Right ventricle myocardium inferior (tissue), 1 donor: ENCODE results near the gene OSGIN1. TPM values are rescaled to one million over a fixed set of nuclear protein-coding genes. Genes with fewer than 3 reads are reported as not detected.
"Not testable (repeated sequence)": the region's sequence is repeated elsewhere in the genome, so short reads cannot be mapped to it uniquely, and the experiment has no call there.

Source experiments
- ATAC-seq: fragments of 200-7000 bp; cut with Tn5 transposase; one replicate; pipeline ENCODE4 v1.9.1; 2020; ENCODE audit warnings: mild to moderate bottlenecking, moderate library complexity
- DNase-seq: peaks from one replicate; pipeline ENCODE4 v3.0.0; 2021; ENCODE audit errors: missing footprints
- intact Hi-C: fragments of 100-400 bp; cut with DNase I; formaldehyde crosslinking; loops from one replicate; pipeline ENCODE4 v1.11.0; 2022
- total RNA-seq: library from RNA; stranded (reverse); fragmentation: NEBNext Ultra II Directional; extraction: Animal tissue kit (Norgen Biotek cat#: 25700); gene quantifications from one replicate; pipeline ENCODE4 v1.2.1, GENCODE V29; 2021
- donor health status: DM: no; HTN: yes; CAD: no; lungs with severe emphysema.

OSGIN1 gene
- total RNA-seq, 1 donor from 2014 or later, result 8.2 TPM

- intact Hi-C loops, result no loop called here
- no peak for DNase-seq
These were observed 14.8 kb upstream of the OSGIN1 start for GRCh38 chr16:83937922-83938885.

DNA sequence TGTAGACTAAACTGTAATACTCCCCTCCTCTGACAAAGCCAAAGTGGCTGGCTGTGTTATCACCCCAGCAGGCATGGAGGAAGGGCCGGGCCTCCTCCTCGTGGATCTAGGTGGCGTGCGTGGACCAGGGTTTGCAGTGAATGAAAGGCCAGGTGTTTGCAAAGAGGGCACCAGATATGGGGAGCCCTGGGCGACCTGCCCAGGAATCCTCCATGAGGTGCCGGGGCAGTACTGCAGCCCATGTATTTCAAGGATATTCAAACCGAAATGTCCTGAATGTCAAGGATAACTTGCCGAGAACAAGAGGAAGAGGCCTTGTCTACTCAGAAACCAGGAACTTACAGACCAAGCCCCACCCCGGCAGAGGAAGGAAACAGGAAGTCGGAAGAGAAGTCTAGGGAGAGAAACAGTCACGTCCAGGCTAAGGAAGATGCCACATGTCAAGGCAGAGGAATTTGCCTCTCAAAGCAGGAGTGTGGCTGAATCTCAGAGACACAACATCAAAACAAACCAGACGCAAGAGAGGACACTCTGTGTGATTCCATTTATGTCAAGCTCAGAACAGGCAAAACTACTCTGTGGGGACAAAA is 13.7 kb upstream of the OSGIN1 start:
- DNase-seq, result no peak
- ATAC-seq, result no peak
- intact Hi-C loops, result no loop called here

More at GRCh38 chr16:83937922-83938885, 14.8 kb upstream of the OSGIN1 start:
- ATAC-seq, result no peak

DNA sequence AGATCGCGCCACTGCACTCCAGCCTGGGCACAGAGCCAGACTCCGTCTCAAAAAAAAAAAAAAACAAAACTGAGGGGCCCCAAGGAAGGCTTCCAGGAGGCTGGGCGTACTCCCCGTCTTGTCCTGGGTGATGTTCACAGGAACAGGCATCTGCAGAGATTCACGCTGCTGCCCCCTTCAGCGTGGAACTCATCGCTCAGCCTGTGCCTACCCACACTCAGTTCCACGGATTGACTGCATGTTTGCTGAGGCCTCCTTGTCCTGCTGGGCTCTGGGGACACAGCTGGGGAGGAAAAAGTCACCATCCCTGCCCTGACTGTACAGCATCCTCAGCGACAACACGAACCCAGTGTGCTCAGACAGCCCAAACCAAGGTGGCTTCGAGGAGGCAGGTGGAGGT is 12.9 kb upstream of the OSGIN1 start:
- no peak for ATAC-seq
- DNase-seq, result no peak
- intact Hi-C loops, result no loop called here

- ATAC-seq, result no peak
- intact Hi-C loops, result no loop called here
- DNase-seq, result no peak
These were observed 12.2 kb upstream of the OSGIN1 start for GRCh38 chr16:83940630-83941378.

GRCh38 chr16:83941546-83941945 is 11.5 kb upstream of the OSGIN1 start:
- DNase-seq, intact Hi-C loops, ATAC-seq: not testable (repeated sequence)

GRCh38 chr16:83942074-83942473 is 11.0 kb upstream of the OSGIN1 start:
- ATAC-seq (no peak), DNase-seq (no peak)
- intact Hi-C loops, result no loop called here

- DNase-seq, result no peak
- intact Hi-C loops, result no loop called here
- ATAC-seq, result no peak
These were observed 10.1 kb upstream of the OSGIN1 start for GRCh38 chr16:83942815-83943515.

- DNase-seq (no peak), ATAC-seq (no peak)
- intact Hi-C loops, result no loop called here
These were observed 9.5 kb upstream of the OSGIN1 start for GRCh38 chr16:83943516-83944050.

- ATAC-seq, result no peak
- intact Hi-C loops, result no loop called here
- no peak for DNase-seq
These were observed 7.5 kb upstream of the OSGIN1 start for GRCh38 chr16:83945587-83945986.

GRCh38 chr16:83946154-83946780 is 6.8 kb upstream of the OSGIN1 start:
- intact Hi-C loops, result no loop called here
- DNase-seq (no peak), ATAC-seq (no peak)

- intact Hi-C loops, result no loop called here
These were observed 6.1 kb upstream of the OSGIN1 start for GRCh38 chr16:83946781-83947566.

GRCh38 chr16:83947642-83948234 is 5.3 kb upstream of the OSGIN1 start:
- no peak for DNase-seq
- intact Hi-C loops, result no loop called here
- ATAC-seq, result no peak

More at GRCh38 chr16:83946781-83947566, 6.1 kb upstream of the OSGIN1 start:
- ATAC-seq (no peak), DNase-seq (no peak)

- ATAC-seq (no peak), DNase-seq (no peak)
- intact Hi-C loops, result no loop called here
These were observed 3.9 kb upstream of the OSGIN1 start for GRCh38 chr16:83948914-83949723.

DNA sequence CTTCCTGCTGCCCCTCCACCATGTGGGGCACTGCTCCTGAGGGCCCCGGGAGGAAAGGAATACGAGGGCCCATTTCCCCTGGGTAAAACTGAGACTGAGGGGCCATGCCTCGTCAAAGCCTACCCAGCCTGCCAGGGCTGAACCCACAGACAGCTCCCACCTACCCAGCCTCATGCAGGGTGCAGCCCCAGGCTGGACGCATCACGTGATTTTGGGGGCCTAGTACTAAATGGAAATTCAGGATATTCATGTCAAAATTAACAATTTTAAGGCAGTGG is 3.4 kb upstream of the OSGIN1 start:
- ATAC-seq (no peak), DNase-seq (no peak)
- intact Hi-C loops, result no loop called here

- intact Hi-C loops, ATAC-seq, DNase-seq: not testable (repeated sequence)
These were observed 2.1 kb upstream of the OSGIN1 start for GRCh38 chr16:83950862-83951399.

GRCh38 chr16:83951544-83951943 is 1.5 kb upstream of the OSGIN1 start:
- DNase-seq (no peak), ATAC-seq (no peak)
- intact Hi-C loops, result no loop called here
